T-helper 2 cell treated with Interferon-gamma antibody and Interleukin-4, amounts not matched to agents 5 μg/mL and 100 μg/mL, for 36 hours (primary cell): Measurements from ENCODE around the gene VPREB1.
"Not testable (repeated sequence)": the region's sequence is repeated elsewhere in the genome, so short reads cannot be mapped to it uniquely, and the experiment has no call there.

Source experiments
- DNase-seq: peaks from one replicate; pipeline ENCODE4 v3.0.0; 2021; ENCODE audit warnings: low spot score
- H3K27ac Mint-ChIP-seq: one replicate; pipeline ENCODE4 v1.8.0; 2021; ENCODE audit warnings: mild to moderate bottlenecking, mixed read lengths
- H3K27me3 Mint-ChIP-seq: one replicate; pipeline ENCODE4 v1.8.0; 2021; ENCODE audit warnings: low read depth, mixed read lengths
- H3K36me3 Mint-ChIP-seq: one replicate; pipeline ENCODE4 v1.8.0; 2021; ENCODE audit warnings: low read depth, mixed read lengths
- H3K4me1 Mint-ChIP-seq: one replicate; pipeline ENCODE4 v1.8.0; 2021; ENCODE audit warnings: low read depth, mixed read lengths
- H3K4me3 Mint-ChIP-seq: one replicate; pipeline ENCODE4 v1.8.0; 2022; ENCODE audit warnings: mild to moderate bottlenecking, moderate library complexity, mixed read lengths
- H3K9me3 Mint-ChIP-seq: one replicate; pipeline ENCODE4 v1.8.0; 2021; ENCODE audit warnings: mixed read lengths

VPREB1 gene

DNA sequence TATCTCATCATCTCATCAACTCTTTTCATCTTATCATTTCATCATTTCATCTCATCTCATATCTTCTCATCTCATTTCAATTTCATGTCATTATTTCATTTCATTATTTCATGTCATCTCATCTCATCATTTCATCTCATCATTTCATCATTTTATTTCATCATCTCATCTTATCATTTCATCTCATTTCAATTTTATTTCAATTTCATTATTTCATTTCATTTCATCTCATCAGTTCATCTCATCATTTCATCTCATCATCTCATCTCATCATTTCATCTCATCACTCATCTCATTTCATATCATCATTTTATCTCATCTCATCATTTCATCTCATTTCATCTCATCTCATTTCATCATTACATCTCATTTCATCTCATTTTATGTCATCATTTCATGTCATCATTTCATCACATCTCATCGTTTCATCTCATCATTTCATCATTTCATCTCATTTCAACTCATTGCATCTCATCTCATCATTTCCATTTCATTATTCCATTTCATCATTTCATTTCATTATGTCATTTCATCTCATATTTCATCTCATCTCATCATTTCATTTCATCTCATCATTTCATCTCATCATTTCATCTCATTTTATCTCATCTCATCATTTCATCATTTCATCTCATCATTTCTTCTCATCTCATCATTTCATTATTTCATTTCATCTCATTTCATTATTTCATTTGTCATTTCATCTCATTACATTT is 42.0 kb downstream of the VPREB1 start:
- not testable (repeated sequence) for DNase-seq, H3K36me3 Mint-ChIP-seq, H3K27me3 Mint-ChIP-seq, H3K4me1 Mint-ChIP-seq, H3K4me3 Mint-ChIP-seq, H3K9me3 Mint-ChIP-seq, H3K27ac Mint-ChIP-seq

- not testable (repeated sequence) for H3K9me3 Mint-ChIP-seq, H3K27ac Mint-ChIP-seq, H3K36me3 Mint-ChIP-seq, H3K4me1 Mint-ChIP-seq, H3K4me3 Mint-ChIP-seq, DNase-seq, H3K27me3 Mint-ChIP-seq
Measured at GRCh38 chr22:22287106-22287626, 42.6 kb downstream of the VPREB1 start.

DNA sequence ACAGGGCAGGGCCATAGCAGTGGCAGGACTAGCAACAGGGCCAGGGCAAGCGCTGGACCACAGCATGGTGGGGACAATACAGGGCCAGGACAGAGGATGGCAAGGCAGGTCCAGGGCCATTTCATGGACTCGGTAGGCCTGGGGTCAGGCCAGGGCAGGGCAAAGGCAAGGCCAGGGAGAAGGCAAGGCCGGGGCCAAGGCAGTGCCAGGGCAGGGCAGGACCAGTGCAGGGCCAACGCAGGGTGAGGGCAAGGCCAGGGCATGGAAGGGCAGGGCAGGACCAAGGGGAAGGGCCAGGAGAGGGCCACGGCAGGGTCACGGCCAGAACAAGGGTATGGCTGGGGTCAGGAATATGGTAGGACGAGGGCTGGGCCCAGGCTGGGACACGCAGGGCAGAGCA is 45.1 kb downstream of the VPREB1 start:
- H3K36me3 Mint-ChIP-seq, DNase-seq, H3K4me1 Mint-ChIP-seq, H3K27ac Mint-ChIP-seq, H3K27me3 Mint-ChIP-seq, H3K4me3 Mint-ChIP-seq, H3K9me3 Mint-ChIP-seq: not testable (repeated sequence)

- H3K4me1 Mint-ChIP-seq, H3K27me3 Mint-ChIP-seq, H3K9me3 Mint-ChIP-seq, H3K27ac Mint-ChIP-seq, H3K4me3 Mint-ChIP-seq, DNase-seq, H3K36me3 Mint-ChIP-seq: not testable (repeated sequence)
Measured at GRCh38 chr22:22291129-22291806, 46.7 kb downstream of the VPREB1 start.

- not testable (repeated sequence) for H3K36me3 Mint-ChIP-seq, H3K9me3 Mint-ChIP-seq, H3K4me1 Mint-ChIP-seq, H3K27ac Mint-ChIP-seq, H3K4me3 Mint-ChIP-seq, H3K27me3 Mint-ChIP-seq, DNase-seq
Measured at GRCh38 chr22:22292656-22293055, 48.1 kb downstream of the VPREB1 start.

DNA sequence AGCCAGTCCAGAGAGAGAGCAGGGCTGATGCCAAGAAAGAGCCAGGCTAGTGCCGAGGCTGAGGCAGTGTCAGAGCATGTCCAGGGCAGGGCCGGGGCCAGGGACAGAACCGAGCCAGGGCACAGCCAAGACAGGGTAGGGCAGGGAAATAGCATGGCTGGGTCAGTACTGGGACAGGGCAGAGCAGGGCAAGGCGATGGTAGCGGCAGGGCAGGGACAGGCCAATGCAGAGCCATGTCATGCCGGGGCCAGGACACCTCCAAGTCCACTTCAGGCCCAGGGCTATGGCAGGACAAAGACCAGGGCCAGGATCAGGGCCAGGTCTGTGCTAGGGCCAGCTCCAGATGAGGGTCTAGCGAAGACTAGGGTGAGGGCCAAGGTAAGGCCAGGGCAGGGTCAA is 48.9 kb downstream of the VPREB1 start:
- H3K36me3 Mint-ChIP-seq, H3K9me3 Mint-ChIP-seq, DNase-seq, H3K4me1 Mint-ChIP-seq, H3K27me3 Mint-ChIP-seq, H3K27ac Mint-ChIP-seq, H3K4me3 Mint-ChIP-seq: not testable (repeated sequence)

DNA sequence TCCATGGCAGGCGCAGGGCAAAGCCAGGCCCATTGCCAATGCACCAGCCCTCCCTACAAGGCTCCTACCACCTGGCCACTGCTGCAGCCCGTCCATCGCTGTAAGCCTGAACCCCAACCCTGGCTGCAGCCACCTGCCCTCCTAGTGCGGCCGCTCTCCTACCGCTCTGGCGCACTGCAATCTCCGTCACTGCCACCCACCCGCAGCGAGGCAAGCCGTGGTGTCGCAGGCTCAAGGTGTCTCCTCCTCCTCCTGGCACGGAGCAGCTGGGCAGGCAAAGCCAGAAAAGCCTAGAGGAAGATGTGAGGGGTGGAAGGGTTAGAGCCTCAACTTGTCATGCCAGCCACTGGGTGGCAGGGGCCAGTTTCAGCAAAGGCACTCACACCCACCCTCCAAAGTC is 50.1 kb downstream of the VPREB1 start:
- peaks cover 13% of the 10 kb centered on the region for H3K4me1 Mint-ChIP-seq
- not testable (repeated sequence) for H3K27ac Mint-ChIP-seq, DNase-seq, H3K4me3 Mint-ChIP-seq, H3K9me3 Mint-ChIP-seq, H3K27me3 Mint-ChIP-seq, H3K36me3 Mint-ChIP-seq
